ENCODE measurements around the gene RBPJL. TPM values are rescaled to one million over a fixed set of nuclear protein-coding genes. Genes with fewer than 3 reads are reported as not detected.
A peak's percentile ranks its signal among the peaks of the same experiment; 100 is the strongest.

Gene RBPJL
- total and polyA plus RNA-seq, 4 donors = not detected

DNA sequence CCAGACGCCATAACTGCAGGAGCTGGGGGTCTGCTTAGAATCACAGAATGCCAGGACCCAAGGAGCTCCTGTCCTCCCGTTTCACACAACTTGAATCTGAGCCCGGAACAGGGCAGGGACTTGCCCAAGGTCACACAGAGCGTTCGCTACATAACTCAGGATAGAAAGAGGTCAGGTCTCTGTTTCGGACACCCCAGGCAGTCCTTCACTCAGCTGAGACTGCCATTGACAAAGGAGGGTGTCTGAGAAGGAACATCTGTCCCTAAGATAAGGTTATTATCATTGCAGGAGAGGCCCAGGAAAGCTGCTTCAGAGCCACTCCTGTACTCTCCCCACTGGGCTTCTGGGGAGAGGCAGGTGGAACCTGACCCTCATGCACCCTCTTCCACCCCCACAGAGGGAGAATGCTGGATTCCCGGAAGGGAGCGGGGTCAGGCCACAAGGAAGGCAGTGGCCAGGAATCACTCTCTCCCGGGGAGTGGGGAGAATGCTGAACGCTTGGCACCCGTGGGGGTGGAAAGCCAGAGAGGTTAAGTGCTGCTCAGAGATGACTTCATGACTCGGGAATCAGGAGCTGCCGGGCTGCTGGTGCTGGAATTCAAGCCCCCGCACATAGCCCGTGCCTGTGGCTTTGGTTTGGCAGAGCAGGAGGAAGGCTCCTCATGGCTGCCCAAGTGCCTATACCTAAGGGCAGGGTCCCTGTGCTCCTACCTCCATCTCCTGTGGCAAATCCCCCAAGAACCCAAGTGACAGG lies 30.9 kb downstream of the RBPJL start:
- H3K9ac ChIP-seq (ENCODE audit: low read depth in 1 of 2, low read length in 2 of 2) = peak overlapping the region; percentile 31 to 69
- peaks cover 2 to 36% (median 17%) of the 10 kb centered on the region in 4 donors for H3K36me3 ChIP-seq (ENCODE audit: control insufficient read depth in 4 of 4, insufficient read depth in 3 of 4, low read depth in 1 of 4, low read length in 3 of 4)
- peak overlapping the region in 1 of 3 donors; percentile 3 for H3K4me3 ChIP-seq (ENCODE audit: low read depth in 1 of 3, low read length in 3 of 3)
- TF ChIP-seq ZBTB33 (IDR thresholded peaks at IDR 0.05) (no peak), FOXA2 (IDR thresholded peaks at IDR 0.05) (no peak), NR2F2 (IDR thresholded peaks at IDR 0.05) (peak; percentile 27), RAD21 (IDR thresholded peaks at IDR 0.05) (peak in 1 of 2 donors; percentile 11), RXRA (IDR thresholded peaks at IDR 0.05) (peak; percentile 52 to 53), EGR1 (IDR thresholded peaks at IDR 0.05; ENCODE audit: low read depth in 2 of 2) (peak in 1 of 2 donors; percentile 53), SP1 (IDR thresholded peaks at IDR 0.05) (peak; percentile 10), FOXA1 (IDR thresholded peaks at IDR 0.05) (no peak), CTCF (IDR thresholded peaks at IDR 0.05; ENCODE audit: low read depth, low read length, missing input control) (no peak), TAF1 (conservative IDR thresholded peaks at IDR 0.05) (no peak), HNF4G (IDR thresholded peaks at IDR 0.05) (no peak), GABPA (IDR thresholded peaks at IDR 0.05 in 1 of 2, conservative IDR thresholded peaks at IDR 0.05 in 1 of 2) (no peak), YY1 (IDR thresholded peaks at IDR 0.05) (peak; percentile 14), JUND (IDR thresholded peaks at IDR 0.05) (peak in 1 of 2 donors; percentile 4), ATF3 (IDR thresholded peaks at IDR 0.05) (peak; percentile 2)
- TF ChIP-seq, protein P1, sequence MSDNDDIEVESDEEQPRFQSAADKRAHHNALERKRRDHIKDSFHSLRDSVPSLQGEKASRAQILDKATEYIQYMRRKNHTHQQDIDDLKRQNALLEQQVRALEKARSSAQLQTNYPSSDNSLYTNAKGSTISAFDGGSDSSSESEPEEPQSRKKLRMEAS (IDR thresholded peaks at IDR 0.05) = no peak
- H3K9me3 ChIP-seq (ENCODE audit: control insufficient read depth in 4 of 4, low read length in 3 of 4) = no peaks in the 10 kb centered on the region
- DNase-seq (ENCODE audit: low spot score) = no peak
- no peaks in the 10 kb centered on the region for H3K27me3 ChIP-seq (ENCODE audit: control insufficient read depth in 4 of 4, insufficient read depth in 4 of 4, low read length in 3 of 4)
- H3K4me1 ChIP-seq (ENCODE audit: control insufficient read depth in 4 of 4, insufficient read depth in 4 of 4, low read length in 3 of 4) = peaks cover 23 to 66% (median 54%) of the 10 kb centered on the region in 4 donors
- 25% methylated on average over 15 of the region's 15 CpGs for WGBS
- H3K27ac ChIP-seq (ENCODE audit: low read depth in 1 of 2, low read length in 2 of 2) = peak overlapping the region; percentile 81 to 97

DNA sequence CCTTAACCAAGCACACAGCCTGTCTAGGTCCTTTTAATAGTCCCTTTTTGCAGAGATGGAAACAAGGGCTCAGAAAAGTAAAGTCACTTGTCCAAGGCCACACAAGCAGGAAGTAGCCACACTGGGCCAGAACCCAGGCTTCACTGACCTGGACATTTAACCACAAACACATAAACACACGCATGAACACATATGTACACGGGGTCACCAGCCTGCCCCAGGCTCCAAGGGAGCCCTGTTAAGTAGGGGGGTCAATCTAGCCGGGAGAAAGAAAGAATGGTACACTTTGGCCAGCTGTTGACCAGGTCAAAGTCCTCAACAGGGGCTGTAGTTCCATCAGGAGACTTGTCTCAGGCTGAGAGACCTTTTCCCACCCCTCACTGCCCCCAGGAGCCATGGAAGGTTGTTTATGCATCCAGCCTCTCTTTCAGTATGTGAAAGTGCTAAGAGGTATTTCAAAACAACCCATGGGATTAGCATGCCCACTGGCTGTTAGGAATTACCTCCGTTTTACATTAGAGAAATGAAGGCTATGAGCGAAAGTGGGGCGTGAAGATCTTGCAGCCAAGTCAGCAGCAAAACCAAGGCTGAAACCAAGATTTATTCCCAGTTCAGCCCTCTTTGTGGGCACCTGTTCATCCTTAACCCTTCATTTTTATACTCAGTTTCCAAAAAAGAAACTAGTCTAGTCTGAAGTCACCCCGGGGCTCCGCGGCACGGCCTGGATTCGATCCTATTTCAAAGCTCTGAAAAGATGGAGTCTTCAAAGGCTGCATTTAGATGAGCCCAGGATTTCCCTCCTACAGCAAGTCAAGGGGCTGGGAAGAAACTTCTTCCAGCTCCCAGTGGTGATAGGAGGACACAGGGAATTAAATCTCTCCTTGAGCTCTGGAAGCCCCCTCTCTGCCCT lies 31.7 kb downstream of the RBPJL start:
- Histone ChIP-seq H3K4me1 (ENCODE audit: control insufficient read depth in 4 of 4, insufficient read depth in 4 of 4, low read length in 3 of 4) (peaks cover 23 to 70% (median 53%) of the 10 kb centered on the region in 4 donors), H3K4me3 (ENCODE audit: low read depth in 1 of 3, low read length in 3 of 3) (peak overlapping the region in 1 of 3 donors; percentile 3), H3K27me3 (ENCODE audit: control insufficient read depth in 4 of 4, insufficient read depth in 4 of 4, low read length in 3 of 4) (no peaks in the 10 kb centered on the region), H3K27ac (ENCODE audit: low read depth in 1 of 2, low read length in 2 of 2) (peak overlapping the region; percentile 81 to 97), H3K9me3 (ENCODE audit: control insufficient read depth in 4 of 4, low read length in 3 of 4) (no peaks in the 10 kb centered on the region), H3K9ac (ENCODE audit: low read depth in 1 of 2, low read length in 2 of 2) (peak overlapping the region; percentile 31 to 69), H3K36me3 (ENCODE audit: control insufficient read depth in 4 of 4, insufficient read depth in 3 of 4, low read depth in 1 of 4, low read length in 3 of 4) (peaks cover 2 to 29% (median 10%) of the 10 kb centered on the region in 4 donors)
- WGBS = 62% methylated on average over 11 of the region's 11 CpGs
- no peak for DNase-seq (ENCODE audit: low spot score)
- TF ChIP-seq, protein P2, sequence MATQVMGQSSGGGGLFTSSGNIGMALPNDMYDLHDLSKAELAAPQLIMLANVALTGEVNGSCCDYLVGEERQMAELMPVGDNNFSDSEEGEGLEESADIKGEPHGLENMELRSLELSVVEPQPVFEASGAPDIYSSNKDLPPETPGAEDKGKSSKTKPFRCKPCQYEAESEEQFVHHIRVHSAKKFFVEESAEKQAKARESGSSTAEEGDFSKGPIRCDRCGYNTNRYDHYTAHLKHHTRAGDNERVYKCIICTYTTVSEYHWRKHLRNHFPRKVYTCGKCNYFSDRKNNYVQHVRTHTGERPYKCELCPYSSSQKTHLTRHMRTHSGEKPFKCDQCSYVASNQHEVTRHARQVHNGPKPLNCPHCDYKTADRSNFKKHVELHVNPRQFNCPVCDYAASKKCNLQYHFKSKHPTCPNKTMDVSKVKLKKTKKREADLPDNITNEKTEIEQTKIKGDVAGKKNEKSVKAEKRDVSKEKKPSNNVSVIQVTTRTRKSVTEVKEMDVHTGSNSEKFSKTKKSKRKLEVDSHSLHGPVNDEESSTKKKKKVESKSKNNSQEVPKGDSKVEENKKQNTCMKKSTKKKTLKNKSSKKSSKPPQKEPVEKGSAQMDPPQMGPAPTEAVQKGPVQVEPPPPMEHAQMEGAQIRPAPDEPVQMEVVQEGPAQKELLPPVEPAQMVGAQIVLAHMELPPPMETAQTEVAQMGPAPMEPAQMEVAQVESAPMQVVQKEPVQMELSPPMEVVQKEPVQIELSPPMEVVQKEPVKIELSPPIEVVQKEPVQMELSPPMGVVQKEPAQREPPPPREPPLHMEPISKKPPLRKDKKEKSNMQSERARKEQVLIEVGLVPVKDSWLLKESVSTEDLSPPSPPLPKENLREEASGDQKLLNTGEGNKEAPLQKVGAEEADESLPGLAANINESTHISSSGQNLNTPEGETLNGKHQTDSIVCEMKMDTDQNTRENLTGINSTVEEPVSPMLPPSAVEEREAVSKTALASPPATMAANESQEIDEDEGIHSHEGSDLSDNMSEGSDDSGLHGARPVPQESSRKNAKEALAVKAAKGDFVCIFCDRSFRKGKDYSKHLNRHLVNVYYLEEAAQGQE (IDR thresholded peaks at IDR 0.05) = no peak
- no peak for TF ChIP-seq FOXA2 (IDR thresholded peaks at IDR 0.05)
- TF ChIP-seq HNF4G (IDR thresholded peaks at IDR 0.05) = peak; percentile 48
- no peak for TF ChIP-seq ATF3 (IDR thresholded peaks at IDR 0.05)
- peak in 1 of 2 donors; percentile 25 for TF ChIP-seq JUND (IDR thresholded peaks at IDR 0.05)
- no peak for TF ChIP-seq GABPA (IDR thresholded peaks at IDR 0.05 in 1 of 2, conservative IDR thresholded peaks at IDR 0.05 in 1 of 2)
- no peak for TF ChIP-seq YY1 (IDR thresholded peaks at IDR 0.05)
- peak in 1 of 2 donors; percentile 37 for TF ChIP-seq RXRA (IDR thresholded peaks at IDR 0.05)
- TF ChIP-seq RAD21 (IDR thresholded peaks at IDR 0.05) = no peak
- TF ChIP-seq CTCF (IDR thresholded peaks at IDR 0.05; ENCODE audit: low read depth, low read length, missing input control) = peak; percentile 0
- no peak for TF ChIP-seq TAF1 (conservative IDR thresholded peaks at IDR 0.05)
